ENCODE data around the gene GIGYF2. TPM values are rescaled to one million over a fixed set of nuclear protein-coding genes. Genes with fewer than 3 reads are reported as not detected.

The GIGYF2 gene
- total and polyA plus RNA-seq, 8 donors: 7.1 to 158 (median 75.0) TPM

- no peaks in the 10 kb centered on the region for H3K27me3 ChIP-seq
- H3K27ac ChIP-seq: peak within 1 kb of the TSS in 4 of 5 donors; percentile 39 to 68 (median 45)
- H3K36me3 ChIP-seq: peaks cover 5 to 13% (median 10%) of the 10 kb centered on the region in 4 donors
- peak in 1 of 2 donors; percentile 51 for DNase-seq
- intact Hi-C loops (cut with DNase I; ENCODE audit: low total_unique reads): no loop called here
- TF ChIP-seq CTCF (IDR thresholded peaks at IDR 0.05): no peak
- peak in 2 of 3 donors; percentile 17 to 33 for TF ChIP-seq POLR2AphosphoS5 (IDR thresholded peaks at IDR 0.05)
- H3K9me3 ChIP-seq: no peaks in the 10 kb centered on the region
- H3K4me1 ChIP-seq: peaks cover 9 to 65% (median 37%) of the 10 kb centered on the region in 4 donors
- no peak within 1 kb of the TSS for H3K4me3 ChIP-seq
- 27 to 68% (median 39%) methylated on average over 1 of the region's 1 CpG for WGBS, 5 donors
Measured at GRCh38 chr2:232776435-232776834, 79.3 kb downstream of the GIGYF2 start, which contains the start of gene KCNJ13. KCNJ13 (minus strand) TSS chr2:232776565; CDS start chr2:232771362, 5,203 bp downstream.

DNA sequence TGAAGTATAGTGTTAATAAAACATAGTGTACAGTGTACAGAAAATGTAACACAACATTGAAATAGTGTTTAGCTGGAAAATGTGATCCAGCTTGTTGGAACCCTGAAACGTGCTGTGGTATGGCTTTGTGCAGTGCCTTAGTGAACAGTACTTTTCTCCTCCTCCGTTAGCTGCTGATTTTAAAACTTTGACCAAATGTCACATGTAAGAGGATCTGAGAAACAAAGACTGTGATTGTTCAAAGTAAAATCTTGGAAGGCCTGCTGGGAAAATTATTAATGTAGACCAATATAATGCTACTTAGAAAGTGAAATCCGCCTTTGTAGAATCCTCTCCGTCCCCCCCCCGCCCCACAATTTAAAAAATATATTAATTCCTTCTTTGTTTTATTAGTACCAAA is 80.1 kb downstream of the GIGYF2 start:
- no peak for DNase-seq
- 47 to 77% (median 57%) methylated on average over 5 of the region's 5 CpGs for WGBS, 5 donors
- Histone ChIP-seq H3K4me3 (no peak overlapping the region), H3K4me1 (peaks cover 9 to 63% (median 40%) of the 10 kb centered on the region in 4 donors), H3K27ac (peak overlapping the region in 1 of 5 donors; percentile 43), H3K27me3 (no peaks in the 10 kb centered on the region), H3K9me3 (no peaks in the 10 kb centered on the region), H3K36me3 (peaks cover 0 to 8% (median 5%) of the 10 kb centered on the region in 4 donors)
- intact Hi-C loops (cut with DNase I; ENCODE audit: low total_unique reads): no loop called here
- TF ChIP-seq EP300 (IDR thresholded peaks at IDR 0.05) (no peak), POLR2A (IDR thresholded peaks at IDR 0.05) (no peak), POLR2AphosphoS5 (IDR thresholded peaks at IDR 0.05) (no peak), CTCF (IDR thresholded peaks at IDR 0.05) (no peak)

GRCh38 chr2:232779465-232779864 is 82.3 kb downstream of the GIGYF2 start:
- Histone ChIP-seq H3K27me3 (no peaks in the 10 kb centered on the region), H3K36me3 (peaks cover 0 to 9% (median 4%) of the 10 kb centered on the region in 4 donors), H3K4me3 (no peak overlapping the region), H3K27ac (peak overlapping the region in 4 of 5 donors; percentile 20 to 74 (median 50)), H3K4me1 (peaks cover 9 to 61% (median 38%) of the 10 kb centered on the region in 4 donors), H3K9me3 (no peaks in the 10 kb centered on the region)
- TF ChIP-seq EP300 (IDR thresholded peaks at IDR 0.05) (no peak), CTCF (IDR thresholded peaks at IDR 0.05) (no peak), POLR2AphosphoS5 (IDR thresholded peaks at IDR 0.05) (no peak), POLR2A (IDR thresholded peaks at IDR 0.05) (no peak)
- 34 to 55% (median 53%) methylated on average over 3 of the region's 3 CpGs for WGBS, 5 donors
- DNase-seq: no peak
- intact Hi-C loops (cut with DNase I; ENCODE audit: low total_unique reads): no loop called here

DNA sequence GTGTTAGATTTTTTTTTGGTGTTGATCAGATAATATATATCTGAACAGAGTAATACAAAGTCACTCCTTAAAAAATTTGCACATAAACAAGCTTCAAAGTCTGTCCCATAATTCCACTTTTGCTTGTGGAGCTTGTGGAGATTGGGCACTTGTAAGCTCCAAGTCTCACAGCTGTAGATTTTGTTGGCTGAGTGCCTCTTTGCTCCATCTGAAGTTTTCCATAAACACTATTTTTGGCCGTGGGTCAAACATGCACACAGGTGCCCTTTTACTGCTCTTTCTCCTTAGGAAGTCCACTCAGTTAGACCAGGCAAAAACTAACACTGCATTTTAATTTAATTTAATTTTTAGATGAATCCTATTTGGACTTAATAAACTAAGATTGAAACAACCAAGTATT is 82.8 kb downstream of the GIGYF2 start:
- 20 to 42% (median 28%) methylated on average over 1 of the region's 1 CpG for WGBS, 5 donors
- peak; percentile 55 to 73 for DNase-seq
- TF ChIP-seq CTCF (IDR thresholded peaks at IDR 0.05) (no peak), POLR2A (IDR thresholded peaks at IDR 0.05) (no peak), POLR2AphosphoS5 (IDR thresholded peaks at IDR 0.05) (no peak), EP300 (IDR thresholded peaks at IDR 0.05) (no peak)
- Histone ChIP-seq H3K27me3 (no peaks in the 10 kb centered on the region), H3K27ac (peak overlapping the region in 3 of 5 donors; percentile 20 to 56 (median 43)), H3K4me3 (no peak overlapping the region), H3K9me3 (no peaks in the 10 kb centered on the region), H3K36me3 (peaks cover 0 to 12% (median 4%) of the 10 kb centered on the region in 4 donors), H3K4me1 (peaks cover 9 to 61% (median 38%) of the 10 kb centered on the region in 4 donors)
- intact Hi-C loops (cut with DNase I; ENCODE audit: low total_unique reads): no loop called here
